Natural killer cell (primary cell): Measurements from ENCODE around the gene ASB6. TPM values are rescaled to one million over a fixed set of nuclear protein-coding genes. Genes with fewer than 3 reads are reported as not detected.

ENCODE experiments used
- ATAC-seq, 3 donors: fragments of 150-1000 bp in 2 of 3; fragments of 200-7000 bp in 1 of 3; cut with Tn5 transposase; 1 replicate in 1 of 3; 2 replicates in 2 of 3; pipeline ENCODE4 v1.10.0; 2021; ENCODE audit warnings: mild to moderate bottlenecking in 2 of 3, moderate library complexity in 2 of 3
- DNase-seq, 2 donors: peaks; one replicate each; pipeline versions ENCODE4 v3.0.0 to v3.0.0-alpha.2; 2013 to 2021; ENCODE audit warnings: mixed read lengths in 1 of 2
- H3K27ac ChIP-seq: one replicate; pipeline ENCODE4 v1.5.1; 2013; ENCODE audit warnings: mild to moderate bottlenecking, low read length
- H3K27me3 ChIP-seq: one replicate; pipeline ENCODE4 v1.6.1; 2013; ENCODE audit warnings: low read length; ENCODE audit not compliant: control insufficient read depth, insufficient read depth
- H3K36me3 ChIP-seq: one replicate; pipeline ENCODE4 v1.6.1; 2013; ENCODE audit warnings: low read length; ENCODE audit not compliant: control insufficient read depth, insufficient read depth
- H3K4me1 ChIP-seq: one replicate; pipeline ENCODE4 v1.6.1; 2013; ENCODE audit warnings: low read length; ENCODE audit not compliant: control insufficient read depth, insufficient read depth
- H3K4me3 ChIP-seq: one replicate; pipeline ENCODE4 v1.5.1; 2013; ENCODE audit warnings: low read length
- H3K9me3 ChIP-seq: one replicate; pipeline ENCODE4 v1.6.1; 2013; ENCODE audit warnings: low read length; ENCODE audit not compliant: control insufficient read depth, insufficient read depth
- H3K27ac Mint-ChIP-seq, 2 donors: one replicate each; pipeline ENCODE4 v1.8.0; 2022; ENCODE audit warnings: mild to moderate bottlenecking in 2 of 2, mixed read lengths in 2 of 2, moderate library complexity in 1 of 2
- H3K27me3 Mint-ChIP-seq, 2 donors: one replicate each; pipeline ENCODE4 v1.8.0; 2022; ENCODE audit warnings: low read depth in 2 of 2, mixed read lengths in 2 of 2
- H3K36me3 Mint-ChIP-seq: one replicate; pipeline ENCODE4 v1.8.0; 2022; ENCODE audit warnings: mixed read lengths
- H3K4me1 Mint-ChIP-seq, 2 donors: one replicate each; pipeline ENCODE4 v1.8.0; 2022; ENCODE audit warnings: mixed read lengths in 2 of 2
- H3K4me3 Mint-ChIP-seq: one replicate; pipeline ENCODE4 v1.8.0; 2022; ENCODE audit warnings: mild to moderate bottlenecking, moderate library complexity, mixed read lengths
- H3K9me3 Mint-ChIP-seq, 2 donors: one replicate each; pipeline ENCODE4 v1.8.0; 2022; ENCODE audit warnings: mixed read lengths in 2 of 2
- WGBS: methylation state at CpG from one replicate; pipeline ENCODE4 v1.1.7; 2013; ENCODE audit warnings: missing lambda C conversion rate; ENCODE audit not compliant: insufficient coverage; 5-methylcytosine and 5-hydroxymethylcytosine counted together
- intact Hi-C: fragments of 100-400 bp; cut with micrococcal nuclease; formaldehyde crosslinking; loops from one replicate; pipeline ENCODE4 v1.14.2; 2022
- total RNA-seq, 4 donors: library from RNA; stranded (reverse); fragments of 120-200 nt in 1 of 4; gene quantifications; one replicate each; pipeline versions ENCODE4 v1.2.3 to v1.2.4, GENCODE V29; 2013 to 2022
- TF ChIP-seq, protein P1 (sequence below): fragments of 200-600 bp; IDR thresholded peaks from one replicate; pipeline ENCODE4 v1.8.0; 2022; ENCODE audit warnings: antibody characterized with exemption

ASB6 gene, protein sequence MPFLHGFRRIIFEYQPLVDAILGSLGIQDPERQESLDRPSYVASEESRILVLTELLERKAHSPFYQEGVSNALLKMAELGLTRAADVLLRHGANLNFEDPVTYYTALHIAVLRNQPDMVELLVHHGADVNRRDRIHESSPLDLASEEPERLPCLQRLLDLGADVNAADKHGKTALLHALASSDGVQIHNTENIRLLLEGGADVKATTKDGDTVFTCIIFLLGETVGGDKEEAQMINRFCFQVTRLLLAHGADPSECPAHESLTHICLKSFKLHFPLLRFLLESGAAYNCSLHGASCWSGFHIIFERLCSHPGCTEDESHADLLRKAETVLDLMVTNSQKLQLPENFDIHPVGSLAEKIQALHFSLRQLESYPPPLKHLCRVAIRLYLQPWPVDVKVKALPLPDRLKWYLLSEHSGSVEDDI
- total RNA-seq = 10 to 100 TPM; 21.9 to 35.4 (median 32.4) TPM
- 11.7 TPM for total RNA-seq (2013)

DNA sequence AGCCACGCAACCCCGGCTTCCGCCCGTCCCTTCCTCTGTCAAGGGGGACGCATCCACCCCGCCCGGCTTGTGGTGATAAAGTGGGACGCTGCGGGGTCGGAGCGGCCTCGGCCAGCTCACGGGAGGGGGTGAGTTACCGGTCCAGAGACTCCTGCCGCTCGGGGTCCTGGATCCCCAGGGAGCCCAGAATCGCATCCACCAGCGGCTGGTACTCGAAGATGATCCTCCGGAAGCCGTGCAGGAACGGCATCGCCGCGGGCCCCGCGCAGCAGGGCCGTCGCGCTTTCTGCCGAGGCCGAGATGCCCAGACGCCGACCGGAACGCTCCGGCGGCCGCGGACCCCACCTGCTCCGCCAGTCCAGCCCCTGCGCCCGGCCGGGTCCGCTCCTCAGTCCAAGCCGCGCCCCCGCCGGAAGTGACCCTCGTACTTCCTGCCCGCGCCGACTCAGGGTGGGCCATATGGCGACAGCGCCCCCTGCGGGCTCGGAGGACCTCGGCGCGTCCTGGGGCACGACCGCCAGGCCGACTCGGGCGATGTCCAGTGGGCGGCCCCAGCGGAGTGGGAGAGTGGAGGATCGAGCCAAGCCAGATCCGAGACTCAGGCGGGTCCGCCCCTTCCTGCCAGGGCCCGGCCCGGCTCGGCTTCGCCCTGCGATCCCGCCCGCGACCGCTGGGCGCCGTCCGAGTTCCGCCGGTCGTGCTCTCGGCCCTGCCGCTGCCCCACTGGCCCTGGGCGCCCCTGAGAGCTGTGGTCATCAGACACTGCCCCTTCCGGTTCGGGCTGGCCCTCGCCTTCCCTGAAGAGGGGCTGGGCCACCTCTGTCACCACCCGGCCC is at the start of gene ASB6:
Gene ASB6, minus strand, starts transcription at position 402 of the 836 bp plus-strand sequence. Its CDS starts 152 bp downstream, at position 250.
- H3K9me3 Mint-ChIP-seq = no peaks in the 10 kb centered on the region
- peak; percentile 88 to 97 (median 89) for ATAC-seq

DNA sequence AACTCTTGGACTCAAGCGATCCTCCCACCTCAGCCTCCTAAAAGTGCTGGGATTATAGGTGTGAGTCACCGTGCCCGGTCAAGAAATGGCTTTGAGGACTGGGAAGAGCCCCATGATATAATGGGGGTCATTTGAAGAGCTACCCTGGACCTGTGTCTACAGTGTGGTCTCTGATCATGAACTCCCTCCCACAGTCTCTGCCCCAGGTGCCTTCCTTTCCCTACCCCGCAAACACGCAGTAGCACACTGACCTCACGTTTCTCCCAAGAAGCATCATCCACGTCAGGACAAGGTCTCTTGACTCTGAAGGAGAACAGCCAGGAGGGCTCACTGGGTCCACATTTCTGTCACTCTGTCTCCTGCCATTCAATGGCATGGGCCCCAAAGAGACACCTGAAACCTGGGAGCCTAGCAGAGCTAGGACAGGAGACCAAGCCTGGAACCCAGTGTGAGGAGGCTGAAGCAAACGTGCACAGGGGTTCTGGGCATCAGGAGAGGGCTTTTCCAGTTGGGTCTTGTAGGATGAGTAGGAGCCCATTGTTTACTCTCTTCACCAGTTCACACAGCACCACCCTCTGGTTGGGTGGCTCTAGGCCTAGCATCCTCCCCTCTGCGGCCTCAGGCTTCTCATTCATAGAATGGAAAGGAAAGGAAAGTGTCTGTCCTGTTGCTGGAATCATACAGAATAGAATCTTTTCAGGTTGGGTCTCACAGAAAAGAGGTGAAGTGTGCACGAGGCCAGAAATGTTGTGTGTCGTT is 46.5 kb upstream of the ASB6 start:
- H3K4me3 Mint-ChIP-seq = no peak overlapping the region
- ATAC-seq (no peak), DNase-seq (no peak)
- Histone ChIP-seq H3K4me1 (no peaks in the 10 kb centered on the region), H3K4me3 (no peak overlapping the region), H3K9me3 (no peaks in the 10 kb centered on the region), H3K27me3 (no peaks in the 10 kb centered on the region), H3K27ac (no peak overlapping the region), H3K36me3 (no peaks in the 10 kb centered on the region)
- no peaks in the 10 kb centered on the region for H3K9me3 Mint-ChIP-seq
- 86% methylated on average over 10 of the region's 11 CpGs for WGBS
- H3K27ac Mint-ChIP-seq = no peak overlapping the region
- no peaks in the 10 kb centered on the region for H3K4me1 Mint-ChIP-seq
- intact Hi-C loops = no loop called here
- TF ChIP-seq, protein P1, sequence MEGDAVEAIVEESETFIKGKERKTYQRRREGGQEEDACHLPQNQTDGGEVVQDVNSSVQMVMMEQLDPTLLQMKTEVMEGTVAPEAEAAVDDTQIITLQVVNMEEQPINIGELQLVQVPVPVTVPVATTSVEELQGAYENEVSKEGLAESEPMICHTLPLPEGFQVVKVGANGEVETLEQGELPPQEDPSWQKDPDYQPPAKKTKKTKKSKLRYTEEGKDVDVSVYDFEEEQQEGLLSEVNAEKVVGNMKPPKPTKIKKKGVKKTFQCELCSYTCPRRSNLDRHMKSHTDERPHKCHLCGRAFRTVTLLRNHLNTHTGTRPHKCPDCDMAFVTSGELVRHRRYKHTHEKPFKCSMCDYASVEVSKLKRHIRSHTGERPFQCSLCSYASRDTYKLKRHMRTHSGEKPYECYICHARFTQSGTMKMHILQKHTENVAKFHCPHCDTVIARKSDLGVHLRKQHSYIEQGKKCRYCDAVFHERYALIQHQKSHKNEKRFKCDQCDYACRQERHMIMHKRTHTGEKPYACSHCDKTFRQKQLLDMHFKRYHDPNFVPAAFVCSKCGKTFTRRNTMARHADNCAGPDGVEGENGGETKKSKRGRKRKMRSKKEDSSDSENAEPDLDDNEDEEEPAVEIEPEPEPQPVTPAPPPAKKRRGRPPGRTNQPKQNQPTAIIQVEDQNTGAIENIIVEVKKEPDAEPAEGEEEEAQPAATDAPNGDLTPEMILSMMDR = no peak
- no peaks in the 10 kb centered on the region for H3K27me3 Mint-ChIP-seq
- no peaks in the 10 kb centered on the region for H3K36me3 Mint-ChIP-seq

More for the DNA sequence above, at the start of gene ASB6:
- peaks cover 19% of the 10 kb centered on the region for H3K36me3 ChIP-seq
- WGBS = under 1% methylated on average over 92 of the region's 93 CpGs
- intact Hi-C loops = loop anchor here (1.0 kb wide), 2 partner anchors 16 to 141 kb away; partner anchors contain the start of gene NTMT1
- peak within 1 kb of the TSS; percentile 67 for H3K27ac ChIP-seq
- Mint-ChIP-seq H3K4me3 (peak within 1 kb of the TSS; percentile 89), H3K4me1 (peaks cover 6 to 37% of the 10 kb centered on the region in 2 donors), H3K36me3 (no peaks in the 10 kb centered on the region), H3K27ac (peak within 1 kb of the TSS; percentile 80 to 82), H3K27me3 (no peaks in the 10 kb centered on the region)
- H3K27me3 ChIP-seq = no peaks in the 10 kb centered on the region
- peak within 1 kb of the TSS; percentile 90 for H3K4me3 ChIP-seq
- peaks cover 23% of the 10 kb centered on the region for H3K4me1 ChIP-seq
- TF ChIP-seq, protein P1 = peak; percentile 100
- peak; percentile 93 to 98 for DNase-seq
- H3K9me3 ChIP-seq = no peaks in the 10 kb centered on the region

DNA sequence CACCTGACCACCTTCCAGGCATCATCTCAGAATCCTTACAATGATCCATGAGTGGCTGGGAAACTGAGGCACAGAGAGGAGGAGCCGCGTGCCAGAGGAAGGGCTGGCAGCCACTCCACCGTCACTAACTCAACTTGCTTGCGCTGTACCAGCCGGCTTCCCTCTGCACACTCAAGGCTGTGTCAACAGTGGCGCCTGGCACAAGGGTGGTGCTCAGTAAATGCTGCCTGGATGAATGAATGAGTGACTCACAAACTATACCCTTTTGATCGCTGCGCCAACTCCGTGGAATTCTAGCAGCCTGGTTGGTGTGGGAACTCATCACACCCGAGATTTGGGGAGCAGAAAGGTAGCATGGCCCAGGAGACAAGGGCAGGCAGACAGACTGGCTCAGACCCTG is 45.4 kb upstream of the ASB6 start:
- no peak overlapping the region for H3K4me3 Mint-ChIP-seq
- H3K36me3 ChIP-seq = no peaks in the 10 kb centered on the region
- WGBS = 84% methylated on average over 10 of the region's 10 CpGs
- intact Hi-C loops = no loop called here
- TF ChIP-seq, protein P1 = no peak
- H3K36me3 Mint-ChIP-seq = no peaks in the 10 kb centered on the region
- ATAC-seq (no peak), DNase-seq (no peak)
- no peaks in the 10 kb centered on the region for H3K27me3 ChIP-seq
- H3K4me1 Mint-ChIP-seq = no peaks in the 10 kb centered on the region
- H3K27me3 Mint-ChIP-seq = no peaks in the 10 kb centered on the region
- H3K4me1 ChIP-seq = no peaks in the 10 kb centered on the region
- H3K4me3 ChIP-seq = no peak overlapping the region
- no peak overlapping the region for H3K27ac ChIP-seq
- H3K27ac Mint-ChIP-seq = no peak overlapping the region
- H3K9me3 ChIP-seq = no peaks in the 10 kb centered on the region
- no peaks in the 10 kb centered on the region for H3K9me3 Mint-ChIP-seq
